ENCODE measurements around the gene TBXA2R. TPM values are rescaled to one million over a fixed set of nuclear protein-coding genes. Genes with fewer than 3 reads are reported as not detected.

Gene TBXA2R
- total RNA-seq, 1 experiment from 2014 or later, result not detected

DNA sequence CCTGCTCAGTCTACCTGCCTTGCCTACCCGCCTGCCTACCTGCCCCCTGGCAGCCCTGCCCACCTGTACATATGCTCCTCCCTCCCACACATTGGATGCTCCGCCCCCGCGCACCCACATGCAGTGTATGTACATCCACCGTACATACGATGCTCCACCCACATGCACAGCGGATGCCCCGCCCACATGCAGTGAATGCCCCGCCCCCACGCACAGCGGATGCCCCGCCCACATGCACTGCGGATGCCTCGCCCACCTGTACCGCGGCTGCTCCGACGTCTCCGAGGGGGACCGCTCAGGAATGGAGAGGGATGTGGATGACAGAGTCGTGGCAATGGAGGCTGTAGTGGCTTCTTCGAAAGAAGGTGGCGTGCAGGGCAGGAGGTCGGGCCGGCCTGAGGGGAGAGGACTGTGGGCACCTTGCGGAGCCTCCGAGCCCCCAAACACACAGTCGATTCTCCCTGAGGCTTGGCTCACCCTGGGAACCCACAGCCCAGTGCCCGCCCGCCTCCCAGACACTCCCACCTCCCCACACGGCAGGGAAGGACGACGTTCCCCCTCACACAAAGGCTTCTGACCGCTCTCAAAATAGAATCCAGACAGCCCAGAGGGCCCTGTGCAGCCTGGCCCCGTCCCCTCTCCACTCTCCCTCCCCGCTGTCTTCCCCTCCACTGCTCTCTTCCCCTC is 36.5 kb upstream of the TBXA2R start:
- Mint-ChIP-seq H3K4me3 (ENCODE audit: unreplicated experiment) (no peak overlapping the region), H3K36me3 (ENCODE audit: insufficient read depth, unreplicated experiment) (peaks cover 19% of the 10 kb centered on the region), H3K9me3 (ENCODE audit: unreplicated experiment) (no peaks in the 10 kb centered on the region), H3K4me1 (ENCODE audit: insufficient read depth, unreplicated experiment) (no peaks in the 10 kb centered on the region), H3K27me3 (ENCODE audit: insufficient read depth, unreplicated experiment) (no peaks in the 10 kb centered on the region), H3K27ac (ENCODE audit: low read depth, unreplicated experiment) (no peak overlapping the region)
- TF ChIP-seq, protein P1, sequence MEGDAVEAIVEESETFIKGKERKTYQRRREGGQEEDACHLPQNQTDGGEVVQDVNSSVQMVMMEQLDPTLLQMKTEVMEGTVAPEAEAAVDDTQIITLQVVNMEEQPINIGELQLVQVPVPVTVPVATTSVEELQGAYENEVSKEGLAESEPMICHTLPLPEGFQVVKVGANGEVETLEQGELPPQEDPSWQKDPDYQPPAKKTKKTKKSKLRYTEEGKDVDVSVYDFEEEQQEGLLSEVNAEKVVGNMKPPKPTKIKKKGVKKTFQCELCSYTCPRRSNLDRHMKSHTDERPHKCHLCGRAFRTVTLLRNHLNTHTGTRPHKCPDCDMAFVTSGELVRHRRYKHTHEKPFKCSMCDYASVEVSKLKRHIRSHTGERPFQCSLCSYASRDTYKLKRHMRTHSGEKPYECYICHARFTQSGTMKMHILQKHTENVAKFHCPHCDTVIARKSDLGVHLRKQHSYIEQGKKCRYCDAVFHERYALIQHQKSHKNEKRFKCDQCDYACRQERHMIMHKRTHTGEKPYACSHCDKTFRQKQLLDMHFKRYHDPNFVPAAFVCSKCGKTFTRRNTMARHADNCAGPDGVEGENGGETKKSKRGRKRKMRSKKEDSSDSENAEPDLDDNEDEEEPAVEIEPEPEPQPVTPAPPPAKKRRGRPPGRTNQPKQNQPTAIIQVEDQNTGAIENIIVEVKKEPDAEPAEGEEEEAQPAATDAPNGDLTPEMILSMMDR (IDR thresholded peaks at IDR 0.05; ENCODE audit: unreplicated experiment), result no peak
- no TSS peak for BruUV-seq (replicated peaks)
- DNase-seq (ENCODE audit: unreplicated experiment), result no peak
- intact Hi-C loops (cut with micrococcal nuclease), result no loop called here
- POLR2A ChIA-PET, result no interaction called here
- CTCF ChIA-PET, result interaction anchor here (0.5 kb wide), 1 partner anchor 287 kb away, joined by 3 read pairs; no protein-coding TSS in a partner anchor

DNA sequence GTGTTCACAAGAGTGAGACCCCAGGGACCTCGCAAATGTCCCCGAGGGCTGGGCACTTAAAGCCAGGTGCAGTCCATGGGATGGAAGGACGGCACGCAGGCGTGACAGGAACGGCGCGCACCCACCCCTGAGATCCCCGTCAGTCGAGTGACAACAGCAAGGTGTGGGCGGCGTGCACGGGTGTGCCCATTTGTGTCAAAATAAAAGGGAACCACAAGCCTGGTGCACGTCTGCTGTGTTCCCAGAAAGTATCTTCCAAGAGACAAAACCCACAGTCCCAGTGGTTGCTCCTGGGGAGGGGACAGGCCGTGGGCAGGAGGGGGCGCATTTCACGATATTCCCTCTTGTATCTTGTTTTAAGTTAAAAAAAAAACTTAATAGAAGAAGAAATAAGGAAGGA is 35.6 kb upstream of the TBXA2R start:
- CTCF ChIA-PET, result no interaction called here
- TF ChIP-seq, protein P1 (IDR thresholded peaks at IDR 0.05; ENCODE audit: unreplicated experiment), result no peak
- no peaks in the 10 kb centered on the region for H3K4me1 Mint-ChIP-seq (ENCODE audit: insufficient read depth, unreplicated experiment)
- H3K4me3 Mint-ChIP-seq (ENCODE audit: unreplicated experiment), result no peak overlapping the region
- BruUV-seq (replicated peaks), result no TSS peak
- no peak for DNase-seq (ENCODE audit: unreplicated experiment)
- intact Hi-C loops (cut with micrococcal nuclease), result no loop called here
- H3K27ac Mint-ChIP-seq (ENCODE audit: low read depth, unreplicated experiment), result no peak overlapping the region
- H3K9me3 Mint-ChIP-seq (ENCODE audit: unreplicated experiment), result no peaks in the 10 kb centered on the region
- POLR2A ChIA-PET, result no interaction called here
- peaks cover 19% of the 10 kb centered on the region for H3K36me3 Mint-ChIP-seq (ENCODE audit: insufficient read depth, unreplicated experiment)
- H3K27me3 Mint-ChIP-seq (ENCODE audit: insufficient read depth, unreplicated experiment), result no peaks in the 10 kb centered on the region

DNA sequence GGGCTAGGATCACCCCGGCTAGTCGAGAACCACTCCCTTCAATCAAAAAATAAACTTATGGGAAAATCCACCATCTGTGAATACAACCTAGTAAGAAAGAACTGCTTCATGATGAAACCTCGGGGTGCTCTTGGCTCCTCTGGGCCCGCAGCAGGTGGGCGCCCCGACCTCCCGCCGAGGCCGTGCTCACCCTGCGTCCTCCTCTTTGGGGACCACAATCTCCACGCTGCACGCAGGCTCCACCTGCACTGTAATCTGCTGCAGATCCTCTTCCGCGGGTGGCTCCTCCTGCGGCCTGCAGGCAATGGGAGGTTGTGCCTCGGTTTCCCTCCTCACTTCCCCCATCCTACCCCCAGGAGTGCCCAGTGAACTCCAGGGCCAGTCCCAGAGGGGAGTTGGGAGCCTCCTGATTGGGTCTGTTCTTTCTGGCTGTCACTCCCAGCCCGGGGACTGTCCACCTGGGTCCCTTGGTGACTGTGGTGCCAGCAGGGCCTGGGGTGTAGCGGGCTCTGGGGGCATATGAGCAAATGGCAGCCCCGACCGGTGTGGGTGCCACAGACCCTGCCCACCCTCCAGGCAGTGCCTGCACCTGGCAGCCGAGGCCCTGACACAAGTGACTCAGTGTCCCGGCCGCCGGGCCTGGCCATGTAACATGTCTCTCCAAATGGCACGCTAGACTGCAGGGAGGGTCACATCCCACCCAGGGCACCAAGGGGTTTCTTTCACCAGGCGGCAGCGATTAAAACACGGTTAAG is 35.0 kb upstream of the TBXA2R start:
- TF ChIP-seq, protein P1 (IDR thresholded peaks at IDR 0.05; ENCODE audit: unreplicated experiment), result no peak
- peaks cover 19% of the 10 kb centered on the region for H3K36me3 Mint-ChIP-seq (ENCODE audit: insufficient read depth, unreplicated experiment)
- no peaks in the 10 kb centered on the region for H3K27me3 Mint-ChIP-seq (ENCODE audit: insufficient read depth, unreplicated experiment)
- intact Hi-C loops (cut with micrococcal nuclease), result no loop called here
- no peaks in the 10 kb centered on the region for H3K9me3 Mint-ChIP-seq (ENCODE audit: unreplicated experiment)
- ChIA-PET POLR2A (no interaction called here), CTCF (no interaction called here)
- H3K27ac Mint-ChIP-seq (ENCODE audit: low read depth, unreplicated experiment), result no peak overlapping the region
- H3K4me3 Mint-ChIP-seq (ENCODE audit: unreplicated experiment), result no peak overlapping the region
- no peak for DNase-seq (ENCODE audit: unreplicated experiment)
- H3K4me1 Mint-ChIP-seq (ENCODE audit: insufficient read depth, unreplicated experiment), result no peaks in the 10 kb centered on the region
- BruUV-seq (replicated peaks), result no TSS peak

DNA sequence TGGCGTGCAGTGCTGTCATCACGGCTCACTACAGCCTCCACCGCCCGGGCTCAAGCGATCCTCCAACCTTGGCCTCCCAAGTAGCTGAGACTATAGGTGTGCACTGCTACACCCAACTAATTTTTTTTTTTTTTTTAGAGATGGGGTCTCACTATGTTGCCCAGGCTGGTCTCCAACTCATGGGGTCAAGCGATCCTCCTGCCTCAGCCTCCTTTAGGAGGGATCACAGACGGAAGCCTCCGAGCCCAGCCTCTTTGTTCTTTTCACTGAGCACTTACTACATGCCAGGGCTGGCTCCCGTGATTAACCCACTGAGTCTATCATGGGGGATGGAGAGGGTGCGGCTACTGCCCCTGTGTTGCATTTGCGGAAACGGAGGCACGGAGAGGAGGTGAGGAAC is 32.8 kb upstream of the TBXA2R start:
- H3K27me3 Mint-ChIP-seq (ENCODE audit: insufficient read depth, unreplicated experiment), result no peaks in the 10 kb centered on the region
- no peak overlapping the region for H3K4me3 Mint-ChIP-seq (ENCODE audit: unreplicated experiment)
- H3K36me3 Mint-ChIP-seq (ENCODE audit: insufficient read depth, unreplicated experiment), result peaks cover 9% of the 10 kb centered on the region
- no peaks in the 10 kb centered on the region for H3K4me1 Mint-ChIP-seq (ENCODE audit: insufficient read depth, unreplicated experiment)
- ChIA-PET POLR2A (no interaction called here), CTCF (interaction anchor here (0.7 kb wide), 1 partner anchor 17 kb away, joined by 3 read pairs; no protein-coding TSS in a partner anchor)
- BruUV-seq (replicated peaks), result no TSS peak
- intact Hi-C loops (cut with micrococcal nuclease), result no loop called here
- H3K9me3 Mint-ChIP-seq (ENCODE audit: unreplicated experiment), result no peaks in the 10 kb centered on the region
- DNase-seq (ENCODE audit: unreplicated experiment), result no peak
- TF ChIP-seq, protein P1 (IDR thresholded peaks at IDR 0.05; ENCODE audit: unreplicated experiment), result no peak
- no peak overlapping the region for H3K27ac Mint-ChIP-seq (ENCODE audit: low read depth, unreplicated experiment)
